Caco-2 (cell line): ENCODE results near the gene MAPKAP1. TPM values are rescaled to one million over a fixed set of nuclear protein-coding genes. Genes with fewer than 3 reads are reported as not detected.

ENCODE experiments used
- BruUV-seq: library from RNA; stranded (reverse); fragments of 400-500 nt; replicated peaks from 2 replicates; lab custom pipeline; 2021; lab: Mats Ljungman, UMichigan
- CTCF ChIA-PET: fragments of 300-600 bp; sonication (Branson Sonifier 250); formaldehyde crosslinking; loops from one replicate; lab custom pipeline; 2022; ENCODE audit warnings: antibody characterized with exemption; lab: Charles Lee
- POLR2A ChIA-PET: fragments of 300-600 bp; sonication (Branson Sonifier 250); formaldehyde crosslinking; loops from one replicate; lab custom pipeline; 2022; ENCODE audit warnings: antibody characterized with exemption; lab: Charles Lee
- DNase-seq, 2 experiments: peaks; one replicate each; pipeline versions ENCODE4 v3.0.0 to v3.0.0-alpha.2; 2020 to 2022
- H3K27me3 ChIP-seq: replicated peaks from 2 replicates; pipeline ENCODE4 v1.6.0; 2011; ENCODE audit warnings: low read length; ENCODE audit not compliant: control insufficient read depth, insufficient read depth
- H3K36me3 ChIP-seq: 2 replicates; pipeline ENCODE4 v1.5.1; 2011; ENCODE audit warnings: low read length; ENCODE audit not compliant: control insufficient read depth, insufficient read depth
- H3K4me1 ChIP-seq: fragments of 250-450 bp; sonication (Bioruptor Pico); 2 replicates; pipeline ENCODE4 v1.5.1; 2020; ENCODE audit warnings: mild to moderate bottlenecking
- H3K4me3 ChIP-seq: 2 replicates; pipeline ENCODE4 v1.5.1; 2011; ENCODE audit warnings: low read depth, mild to moderate bottlenecking, control low read depth, low read length
- H3K9me3 ChIP-seq: fragments of 250-450 bp; sonication (Bioruptor Pico); 2 replicates; pipeline ENCODE4 v1.5.1; 2020; ENCODE audit warnings: mild to moderate bottlenecking, moderate library complexity
- H3K27ac Mint-ChIP-seq: one replicate; pipeline ENCODE4 v1.8.0; 2022; ENCODE audit warnings: mixed read lengths; ENCODE audit not compliant: unreplicated experiment
- H3K27me3 Mint-ChIP-seq: one replicate; pipeline ENCODE4 v1.8.0; 2022; ENCODE audit warnings: mixed read lengths; ENCODE audit not compliant: insufficient read depth, unreplicated experiment
- H3K36me3 Mint-ChIP-seq: one replicate; pipeline ENCODE4 v1.8.0; 2022; ENCODE audit warnings: mild to moderate bottlenecking, mixed read lengths; ENCODE audit not compliant: insufficient read depth, unreplicated experiment
- H3K4me1 Mint-ChIP-seq: one replicate; pipeline ENCODE4 v1.8.0; 2022; ENCODE audit warnings: low read depth, mixed read lengths; ENCODE audit not compliant: unreplicated experiment
- H3K4me3 Mint-ChIP-seq: one replicate; pipeline ENCODE4 v1.8.0; 2022; ENCODE audit warnings: mild to moderate bottlenecking, moderate library complexity, mixed read lengths; ENCODE audit not compliant: unreplicated experiment
- H3K9me3 Mint-ChIP-seq: one replicate; pipeline ENCODE4 v1.8.0; 2022; ENCODE audit warnings: mixed read lengths; ENCODE audit not compliant: unreplicated experiment
- CTCF ChIP-seq, 2 experiments: fragments of 200-600 bp in 1 of 2; IDR thresholded peaks; 1 replicate in 1 of 2; 2 replicates in 1 of 2; pipeline versions ENCODE4 v1.5.1 to v1.8.0; 2011 to 2022; ENCODE audit warnings: antibody characterized with exemption in 1 of 2, control low read depth in 1 of 2, inconsistent platforms in 1 of 2, low read depth in 1 of 2, low read length in 1 of 2, mild to moderate bottlenecking in 1 of 2, moderate library complexity in 1 of 2; ENCODE audit not compliant: insufficient read depth in 1 of 2, severe bottlenecking in 1 of 2, unreplicated experiment in 1 of 2
- intact Hi-C: fragments of 100-400 bp; cut with micrococcal nuclease; formaldehyde crosslinking; loops from one replicate; pipeline ENCODE4 v1.10.0; 2022; ENCODE audit not compliant: unreplicated experiment
- total RNA-seq: library from RNA; stranded (reverse); gene quantifications from 2 replicates; pipeline ENCODE4 v1.2.3, GENCODE V29; 2022

Gene MAPKAP1
- total RNA-seq, 1 experiment from 2014 or later: 70.0 TPM

DNA sequence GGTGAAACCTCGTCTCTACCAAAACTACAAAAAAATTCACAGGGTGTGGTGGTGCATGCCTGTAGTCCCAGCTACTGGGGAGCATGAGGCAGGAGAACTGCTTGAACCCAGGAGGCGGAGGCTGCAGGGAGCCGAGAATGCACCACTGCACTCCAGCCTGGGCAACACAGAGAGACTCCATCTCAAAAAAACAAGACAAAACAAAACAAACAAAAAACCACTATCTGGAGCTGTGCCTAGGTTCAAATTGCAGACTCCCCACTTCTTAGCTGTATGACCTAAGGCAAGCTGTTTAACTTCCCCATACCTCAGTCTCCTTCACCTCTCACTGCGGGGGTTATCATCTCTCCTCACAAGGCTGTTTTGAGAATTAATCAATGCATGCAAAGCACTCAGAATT is 68.0 kb downstream of the MAPKAP1 start:
- H3K4me1 ChIP-seq: peaks cover 4% of the 10 kb centered on the region
- H3K27me3 ChIP-seq: no peaks in the 10 kb centered on the region
- H3K36me3 ChIP-seq: no peaks in the 10 kb centered on the region
- no TSS peak for BruUV-seq
- Mint-ChIP-seq H3K27ac (no peak overlapping the region), H3K4me1 (peaks cover 16% of the 10 kb centered on the region), H3K4me3 (no peak overlapping the region), H3K36me3 (no peaks in the 10 kb centered on the region), H3K9me3 (no peaks in the 10 kb centered on the region), H3K27me3 (no peaks in the 10 kb centered on the region)
- ChIA-PET POLR2A (no interaction called here), CTCF (no interaction called here)
- H3K9me3 ChIP-seq: no peaks in the 10 kb centered on the region
- intact Hi-C loops: no loop called here
- TF ChIP-seq CTCF (IDR thresholded peaks at IDR 0.05; ENCODE audit: insufficient read depth in 1 of 2, low read depth in 1 of 2, low read length in 1 of 2, severe bottlenecking in 1 of 2, unreplicated experiment in 1 of 2): no peak
- no peak for DNase-seq
- H3K4me3 ChIP-seq: no peak overlapping the region

GRCh38 chr9:125638239-125639045 is 68.6 kb downstream of the MAPKAP1 start:
- peaks cover 10% of the 10 kb centered on the region for H3K4me1 ChIP-seq
- H3K36me3 ChIP-seq: no peaks in the 10 kb centered on the region
- intact Hi-C loops: no loop called here
- Mint-ChIP-seq H3K36me3 (no peaks in the 10 kb centered on the region), H3K9me3 (no peaks in the 10 kb centered on the region), H3K27ac (no peak overlapping the region), H3K4me3 (no peak overlapping the region), H3K4me1 (peaks cover 16% of the 10 kb centered on the region), H3K27me3 (no peaks in the 10 kb centered on the region)
- no peak for TF ChIP-seq CTCF (IDR thresholded peaks at IDR 0.05; ENCODE audit: insufficient read depth in 1 of 2, low read depth in 1 of 2, low read length in 1 of 2, severe bottlenecking in 1 of 2, unreplicated experiment in 1 of 2)
- no peaks in the 10 kb centered on the region for H3K9me3 ChIP-seq
- H3K4me3 ChIP-seq: no peak overlapping the region
- BruUV-seq: no TSS peak
- POLR2A ChIA-PET: no interaction called here
- CTCF ChIA-PET: no interaction called here
- no peak for DNase-seq
- H3K27me3 ChIP-seq: no peaks in the 10 kb centered on the region

DNA sequence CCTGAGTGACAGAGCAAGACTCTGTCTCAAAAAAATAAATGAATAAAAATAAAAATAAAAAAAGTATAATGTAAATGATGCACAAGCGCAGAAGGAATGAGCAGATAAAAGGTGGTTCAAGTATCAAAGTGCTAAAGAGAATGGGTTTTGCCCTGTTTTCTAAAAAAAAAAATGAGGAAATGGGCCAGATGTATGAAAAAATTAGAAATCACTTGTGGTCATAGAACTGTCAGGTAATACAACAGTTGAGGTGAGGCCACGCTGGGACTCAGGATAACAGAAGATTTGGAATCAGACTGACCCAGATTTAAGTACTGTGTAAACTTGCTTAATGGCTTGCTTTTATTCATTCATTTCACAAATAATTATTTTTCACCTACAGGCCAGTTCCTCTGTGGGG is 69.8 kb downstream of the MAPKAP1 start:
- Histone ChIP-seq H3K36me3 (no peaks in the 10 kb centered on the region), H3K9me3 (no peaks in the 10 kb centered on the region), H3K4me3 (no peak overlapping the region), H3K4me1 (peaks cover 22% of the 10 kb centered on the region), H3K27me3 (no peaks in the 10 kb centered on the region)
- TF ChIP-seq CTCF (IDR thresholded peaks at IDR 0.05; ENCODE audit: insufficient read depth in 1 of 2, low read depth in 1 of 2, low read length in 1 of 2, severe bottlenecking in 1 of 2, unreplicated experiment in 1 of 2): no peak
- no TSS peak for BruUV-seq
- H3K36me3 Mint-ChIP-seq: no peaks in the 10 kb centered on the region
- ChIA-PET CTCF (no interaction called here), POLR2A (no interaction called here)
- H3K27me3 Mint-ChIP-seq: no peaks in the 10 kb centered on the region
- no peak overlapping the region for H3K27ac Mint-ChIP-seq
- no peak for DNase-seq
- H3K4me1 Mint-ChIP-seq: peaks cover 26% of the 10 kb centered on the region
- no peak overlapping the region for H3K4me3 Mint-ChIP-seq
- no peaks in the 10 kb centered on the region for H3K9me3 Mint-ChIP-seq
- intact Hi-C loops: no loop called here
